Pancreas (tissue), 10 donors: ENCODE measurements around the gene PRSS38. TPM values are rescaled to one million over a fixed set of nuclear protein-coding genes. Genes with fewer than 3 reads are reported as not detected.

Experiments used
- ATAC-seq, 4 donors: fragments of 200-7000 bp; cut with Tn5 transposase; one replicate each; pipeline versions ENCODE4 v1.8.0 to v1.9.1; 2020; ENCODE audit warnings: mild to moderate bottlenecking in 4 of 4, moderate library complexity in 4 of 4
- DNase-seq, 6 donors: peaks; one replicate each; pipeline ENCODE4 v3.0.0-alpha.2; 2020
- FAIRE-seq: peaks from 2 replicates; lab custom pipeline; 2012; peaks lifted over from hg19 to GRCh38; lab: Jason Lieb, UNC
- H3K27ac ChIP-seq, 4 donors: fragments of 200-600 bp; sonication (generic); 1 replicate in 3 of 4; 2 replicates in 1 of 4; pipeline versions ENCODE4 v1.5.0 to v1.8.0; 2020
- H3K27me3 ChIP-seq, 4 donors: fragments of 200-600 bp; one replicate each; pipeline ENCODE4 v1.8.0; 2021
- H3K36me3 ChIP-seq, 3 donors: fragments of 200-600 bp; sonication (generic) in 1 of 3; one replicate each; pipeline versions ENCODE4 v1.5.0 to v1.8.0; 2020 to 2021
- H3K4me1 ChIP-seq, 3 donors: fragments of 200-600 bp; one replicate each; pipeline ENCODE4 v1.8.0; 2021
- H3K4me3 ChIP-seq, 4 donors: fragments of 200-600 bp; sonication (generic) in 2 of 4; one replicate each; pipeline versions ENCODE4 v1.5.0 to v1.8.0; 2020 to 2021
- H3K9me3 ChIP-seq, 4 donors: fragments of 200-600 bp; one replicate each; pipeline ENCODE4 v1.8.0; 2021
- WGBS, 2 donors: extraction: QIAGEN DNeasy Blood & Tissue Kit; methylation state at CpG; one replicate each; pipeline ENCODE4 v1.1.7; 2013; 5-methylcytosine and 5-hydroxymethylcytosine counted together
- intact Hi-C, 3 donors: fragments of 100-400 bp; cut with DNase I; formaldehyde crosslinking; loops; one replicate each; pipeline versions ENCODE4 v1.11.1 to v1.14.2; 2022
- polyA plus RNA-seq, 2 donors: library from polyadenylated mRNA; stranded (reverse); fragments of 200-250 nt; gene quantifications; one replicate each; pipeline ENCODE4 v1.2.3, GENCODE V29; 2013
- total RNA-seq, 6 donors: library from RNA; stranded (reverse); fragmentation: NEBNext Ultra II Directional in 4 of 6; extraction: Animal tissue kit (Norgen Biotek cat#: 25700) in 4 of 6; gene quantifications; one replicate each; pipeline versions ENCODE4 v1.2.1 to v1.2.4, GENCODE V29; 2021 to 2023
- TF ChIP-seq, protein P1 (sequence below), 4 donors: fragments of 200-600 bp; sonication (generic) in 3 of 4; IDR thresholded peaks; one replicate each; pipeline versions ENCODE4 v1.5.0 to v1.8.0; 2021; ENCODE audit warnings: antibody characterized with exemption in 4 of 4
- donor health status: healthy with polysubstance abuse.
- donor health status: DM: no; HTN: no; CAD: no; lungs with moderate emphysema.
- donor health status: DM: no; HTN: no; CAD: no.
- donor health status: control.
- donor health status: control.
- donor health status: Bipolar disorder and iron deficiency.
- donor health status: DM: yes; HTN: yes; CAD: no.
- donor health status: DM: no; HTN: no; CAD: no.
- donor health status: DM: no; HTN: no; CAD: no.
- donor health status: DM: yes; HTN: yes; CAD: no.

The PRSS38 gene
- total RNA-seq (not detected), polyA plus RNA-seq (not detected)

DNA sequence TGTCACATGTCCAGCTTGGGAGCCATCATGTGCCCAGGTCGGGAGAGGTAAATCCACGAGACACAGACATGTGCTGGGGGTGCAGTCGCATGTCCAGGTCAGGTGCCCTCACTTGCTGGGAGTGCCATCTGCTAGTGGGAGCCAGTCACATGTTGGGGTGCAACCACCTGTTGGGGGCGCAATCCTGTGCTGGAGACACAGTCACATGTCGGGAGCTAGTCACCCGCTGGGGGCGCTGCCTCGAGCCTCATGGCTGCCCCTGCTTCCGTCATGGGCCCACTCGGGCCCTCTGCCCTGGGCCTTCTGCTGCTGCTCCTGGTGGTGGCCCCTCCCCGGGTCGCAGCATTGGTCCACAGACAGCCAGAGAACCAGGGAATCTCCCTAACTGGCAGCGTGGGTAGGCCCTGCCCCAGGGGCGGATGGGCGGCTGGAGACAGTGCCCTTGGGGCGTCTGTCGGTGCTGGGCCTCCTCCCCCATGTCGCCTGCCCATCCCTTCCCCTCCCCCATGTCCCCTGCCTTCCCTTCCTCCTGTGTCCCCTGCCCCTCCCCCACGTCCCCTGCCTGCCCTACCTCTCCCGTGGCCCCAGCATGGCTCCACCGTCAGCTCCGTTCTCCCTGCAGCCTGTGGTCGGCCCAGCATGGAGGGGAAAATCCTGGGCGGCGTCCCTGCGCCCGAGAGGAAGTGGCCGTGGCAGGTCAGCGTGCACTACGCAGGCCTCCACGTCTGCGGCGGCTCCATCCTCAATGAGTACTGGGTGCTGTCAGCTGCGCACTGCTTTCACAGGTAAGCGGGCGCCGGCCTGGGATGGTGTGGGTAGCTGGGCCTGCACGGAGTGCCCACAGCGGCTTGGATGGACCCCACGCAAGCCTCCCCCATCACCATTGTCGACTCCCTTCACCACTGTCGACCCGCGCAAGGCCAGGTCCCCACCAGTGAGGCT lies at the start of gene PRSS38:
Gene PRSS38, plus strand, starts transcription at position 208 of the 942 bp plus-strand sequence. Its CDS starts 42 bp downstream, at position 250.
- ATAC-seq (no peak), DNase-seq (peak in 1 of 6 donors; percentile 43), FAIRE-seq (no peak)
- WGBS, 2 donors = 90 to 92% methylated on average over 44 of the region's 44 CpGs
- H3K4me3 ChIP-seq = no peak within 1 kb of the TSS
- no peaks in the 10 kb centered on the region for H3K4me1 ChIP-seq
- H3K36me3 ChIP-seq = no peaks in the 10 kb centered on the region
- no peaks in the 10 kb centered on the region for H3K27me3 ChIP-seq
- no peaks in the 10 kb centered on the region for H3K9me3 ChIP-seq
- no peak within 1 kb of the TSS for H3K27ac ChIP-seq
- intact Hi-C loops = no loop called here
- TF ChIP-seq, protein P1, sequence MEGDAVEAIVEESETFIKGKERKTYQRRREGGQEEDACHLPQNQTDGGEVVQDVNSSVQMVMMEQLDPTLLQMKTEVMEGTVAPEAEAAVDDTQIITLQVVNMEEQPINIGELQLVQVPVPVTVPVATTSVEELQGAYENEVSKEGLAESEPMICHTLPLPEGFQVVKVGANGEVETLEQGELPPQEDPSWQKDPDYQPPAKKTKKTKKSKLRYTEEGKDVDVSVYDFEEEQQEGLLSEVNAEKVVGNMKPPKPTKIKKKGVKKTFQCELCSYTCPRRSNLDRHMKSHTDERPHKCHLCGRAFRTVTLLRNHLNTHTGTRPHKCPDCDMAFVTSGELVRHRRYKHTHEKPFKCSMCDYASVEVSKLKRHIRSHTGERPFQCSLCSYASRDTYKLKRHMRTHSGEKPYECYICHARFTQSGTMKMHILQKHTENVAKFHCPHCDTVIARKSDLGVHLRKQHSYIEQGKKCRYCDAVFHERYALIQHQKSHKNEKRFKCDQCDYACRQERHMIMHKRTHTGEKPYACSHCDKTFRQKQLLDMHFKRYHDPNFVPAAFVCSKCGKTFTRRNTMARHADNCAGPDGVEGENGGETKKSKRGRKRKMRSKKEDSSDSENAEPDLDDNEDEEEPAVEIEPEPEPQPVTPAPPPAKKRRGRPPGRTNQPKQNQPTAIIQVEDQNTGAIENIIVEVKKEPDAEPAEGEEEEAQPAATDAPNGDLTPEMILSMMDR (IDR thresholded peaks at IDR 0.05) = no peak

GRCh38 chr1:227766015-227766634 lies 49.4 kb upstream of the PRSS38 start:
- TF ChIP-seq, protein P1 (IDR thresholded peaks at IDR 0.05) = no peak
- Histone ChIP-seq H3K27me3 (no peaks in the 10 kb centered on the region), H3K9me3 (no peaks in the 10 kb centered on the region), H3K4me3 (no peak overlapping the region), H3K4me1 (peaks cover 0 to 4% (median 0%) of the 10 kb centered on the region in 3 donors), H3K27ac (no peak overlapping the region), H3K36me3 (peaks cover 0 to 18% (median 4%) of the 10 kb centered on the region in 3 donors)
- WGBS, 2 donors = 36 to 43% methylated on average over 15 to 17 of the region's 17 CpGs
- ATAC-seq = peak; percentile 44 to 75 (median 60)
- intact Hi-C loops = loop anchor here in 2 of 3 donors (5.0 to 10.0 kb wide), 2 partner anchors 176 to 179 kb away; partner anchors contain the start of gene WNT9A (in 1 of the 2)
- FAIRE-seq = no peak
- peak; percentile 37 to 79 (median 48) for DNase-seq

DNA sequence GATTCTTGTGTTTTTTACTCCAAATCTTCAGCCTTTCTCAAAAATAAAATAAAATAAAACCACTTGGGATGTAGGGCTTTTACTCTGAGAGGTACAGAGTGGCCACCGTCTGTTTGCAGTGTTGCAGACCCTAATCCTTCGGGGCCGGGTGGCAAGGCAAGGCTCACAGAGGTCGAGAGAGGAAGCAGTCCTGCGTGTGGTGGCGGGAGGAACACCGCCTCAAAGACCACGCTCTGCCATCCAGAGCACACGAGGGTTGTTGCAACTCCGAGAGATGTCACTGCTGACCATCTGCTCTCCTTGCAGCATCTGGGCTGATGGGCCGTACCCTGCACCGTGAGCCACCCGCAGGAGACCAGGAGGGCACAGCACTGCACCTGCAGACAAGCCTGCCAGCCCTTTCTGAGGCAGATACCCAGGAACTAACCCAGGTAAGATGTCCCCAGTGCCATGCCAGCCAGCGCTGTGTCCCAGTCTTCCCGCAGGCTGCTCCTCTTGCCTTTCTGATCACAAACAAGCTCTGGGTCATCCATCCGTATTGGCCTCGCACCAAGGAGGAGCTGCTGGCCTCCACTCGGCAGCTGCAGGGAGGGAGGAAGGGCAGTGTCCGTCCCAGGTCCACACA lies 48.7 kb upstream of the PRSS38 start:
- TF ChIP-seq, protein P1 (IDR thresholded peaks at IDR 0.05) = no peak
- DNase-seq = peak in 2 of 6 donors; percentile 41 to 54
- no peak for ATAC-seq

DNA sequence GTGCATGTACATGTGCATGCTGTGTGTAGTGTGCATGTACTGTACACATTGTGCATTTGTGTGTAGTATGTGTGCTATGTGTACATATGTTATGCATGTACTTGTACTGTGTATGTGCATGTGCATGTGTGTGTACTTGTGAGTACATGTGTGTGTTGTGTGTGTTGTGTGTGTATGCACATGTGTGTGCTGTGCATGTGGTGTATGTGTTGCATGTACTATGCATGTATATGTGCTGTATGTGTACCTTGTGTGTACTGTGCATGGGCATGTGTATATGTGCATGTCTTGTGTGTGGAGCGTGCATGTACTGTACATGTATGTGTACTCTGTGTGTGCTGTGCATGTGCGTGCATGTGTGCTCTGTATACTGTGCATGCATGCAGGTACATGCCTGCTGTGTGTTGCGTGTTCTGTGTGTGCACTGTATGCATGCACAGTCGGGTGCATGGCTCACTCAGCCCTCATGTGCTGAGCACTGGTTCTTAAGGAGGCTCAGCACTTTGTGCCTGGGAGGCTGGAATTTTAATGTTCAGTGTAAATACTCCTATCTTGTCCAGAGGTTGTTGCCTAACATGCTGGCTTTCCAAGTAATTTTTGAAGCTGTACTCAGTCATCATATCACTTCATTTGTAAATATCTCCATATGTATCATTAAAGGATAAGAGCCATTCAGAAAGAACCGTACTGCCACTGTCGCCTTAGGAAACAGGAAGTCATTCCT lies 47.9 kb upstream of the PRSS38 start:
- DNase-seq (no peak), FAIRE-seq (no peak), ATAC-seq (no peak)
- Histone ChIP-seq H3K9me3 (no peaks in the 10 kb centered on the region), H3K27ac (no peak overlapping the region), H3K4me3 (no peak overlapping the region), H3K27me3 (no peaks in the 10 kb centered on the region), H3K36me3 (peaks cover 0 to 18% (median 4%) of the 10 kb centered on the region in 3 donors), H3K4me1 (peaks cover 0 to 2% (median 0%) of the 10 kb centered on the region in 3 donors)
- 89 to 94% methylated on average over 6 of the region's 6 CpGs for whole genome bisulfite sequencing, 2 donors
- TF ChIP-seq, protein P1 (IDR thresholded peaks at IDR 0.05) = no peak
- intact Hi-C loops = loop anchor here in 2 of 3 donors (5.0 to 10.0 kb wide), 2 partner anchors 175 to 177 kb away; partner anchors contain the start of gene WNT9A (in 1 of the 2)

More for the DNA sequence above, 48.7 kb upstream of the PRSS38 start:
- WGBS, 2 donors = 86 to 87% methylated on average over 19 of the region's 19 CpGs
- Histone ChIP-seq H3K36me3 (peaks cover 0 to 18% (median 4%) of the 10 kb centered on the region in 3 donors), H3K4me1 (peaks cover 0 to 4% (median 0%) of the 10 kb centered on the region in 3 donors), H3K4me3 (no peak overlapping the region), H3K27ac (no peak overlapping the region), H3K27me3 (no peaks in the 10 kb centered on the region), H3K9me3 (no peaks in the 10 kb centered on the region)
- intact Hi-C loops = loop anchor here in 2 of 3 donors (5.0 to 10.0 kb wide), 2 partner anchors 176 to 178 kb away; partner anchors contain the start of gene WNT9A (in 1 of the 2)
- FAIRE-seq = no peak
